HepG2 (cell line): ENCODE measurements around the gene GNAS. TPM values are rescaled to one million over a fixed set of nuclear protein-coding genes. Genes with fewer than 3 reads are reported as not detected.

Experiments
- ATAC-seq: fragments of 200-7000 bp; cut with Tn5 transposase; 3 replicates; pipeline ENCODE4 v1.9.1; 2020; ENCODE audit warnings: mild to moderate bottlenecking, moderate library complexity
- BruUV-seq: library from RNA; stranded (reverse); fragments of 400-500 nt; replicated peaks from 2 replicates; lab custom pipeline; 2021; lab: Mats Ljungman, UMichigan
- CTCF ChIA-PET: fragments of 300-600 bp; formaldehyde crosslinking; extraction: SDS; loops from one replicate; lab custom pipeline; 2021; ENCODE audit warnings: low total read pairs, inconsistent platforms, low intra/inter-chr PET ratio; lab: Yijun Ruan, JAX
- POLR2A ChIA-PET: fragments of 350-600 bp; sonication (Branson Sonifier 250); formaldehyde crosslinking; loops from one replicate; lab custom pipeline; 2020; ENCODE audit warnings: antibody characterized with exemption, inconsistent platforms; lab: Yijun Ruan, JAX
- DNase-seq: peaks from one replicate; pipeline ENCODE4 v3.0.0-alpha.2; 2015; ENCODE audit warnings: low spot score
- FAIRE-seq: peaks from 3 replicates; lab custom pipeline; 2011; peaks lifted over from hg19 to GRCh38; lab: Jason Lieb, UNC
- H2AFZ ChIP-seq: one replicate; pipeline ENCODE4 v1.6.1; 2011; ENCODE audit warnings: low read length, inconsistent platforms
- H3K27ac ChIP-seq: fragments of 300-600 bp; 3 replicates; pipeline ENCODE4 v1.8.0; 2011; ENCODE audit warnings: mixed run types, mild to moderate bottlenecking, mixed read lengths, low read length, inconsistent platforms; ENCODE audit not compliant: insufficient read depth; ENCODE audit errors: extremely low read length
- H3K27me3 ChIP-seq, 2 experiments: fragments of 200-600 bp in 1 of 2; 2 replicates in 1 of 2; 3 replicates in 1 of 2; pipeline versions ENCODE4 v1.6.0 to v1.8.0; 2011; ENCODE audit warnings: low read length in 2 of 2, mild to moderate bottlenecking in 2 of 2, moderate library complexity in 2 of 2, inconsistent platforms in 1 of 2; ENCODE audit not compliant: insufficient read depth in 2 of 2, control insufficient read depth in 1 of 2
- H3K36me3 ChIP-seq, 2 experiments: fragments of 200-600 bp in 1 of 2; replicated peaks in 1 of 2; 2 replicates in 1 of 2; 3 replicates in 1 of 2; pipeline versions ENCODE4 v1.5.1 to v1.8.0; 2011; ENCODE audit warnings: low read length in 2 of 2, inconsistent platforms in 1 of 2; ENCODE audit not compliant: insufficient read depth in 2 of 2, control insufficient read depth in 1 of 2
- H3K4me1 ChIP-seq: 2 replicates; pipeline ENCODE4 v1.5.1; 2012; ENCODE audit warnings: low read length, inconsistent platforms; ENCODE audit not compliant: insufficient read depth
- H3K4me2 ChIP-seq: 2 replicates; pipeline ENCODE4 v1.6.0; 2011; ENCODE audit warnings: low read depth, low read length, inconsistent platforms
- H3K4me3 ChIP-seq, 3 experiments: fragments of 200-600 bp in 1 of 3; sonication (generic), shearing (Covaris generic) in 1 of 3; replicated peaks in 1 of 3; 2 replicates each; pipeline ENCODE4 v1.5.1; 2011 to 2016; ENCODE audit warnings: low read length in 3 of 3, inconsistent platforms in 2 of 3, low read depth in 2 of 3, mild to moderate bottlenecking in 2 of 3, control low read depth in 1 of 3, mixed read lengths in 1 of 3; ENCODE audit not compliant: insufficient read depth in 1 of 3
- H3K79me2 ChIP-seq: one replicate; pipeline ENCODE4 v1.6.1; 2011; ENCODE audit warnings: low read length, inconsistent platforms; ENCODE audit not compliant: insufficient read depth
- H3K9ac ChIP-seq: 2 replicates; pipeline ENCODE4 v1.6.0; 2011; ENCODE audit warnings: mild to moderate bottlenecking, low read depth, low read length, inconsistent platforms; ENCODE audit not compliant: insufficient read depth
- H3K9me3 ChIP-seq: 2 replicates; pipeline ENCODE4 v1.5.1; 2012; ENCODE audit warnings: mild to moderate bottlenecking, low read length
- H4K20me1 ChIP-seq: 2 replicates; pipeline ENCODE4 v1.6.0; 2011; ENCODE audit warnings: inconsistent platforms, mild to moderate bottlenecking, low read length, moderate library complexity; ENCODE audit not compliant: insufficient read depth
- POLR2G ChIP-seq: fragments of 200-400 bp; formaldehyde crosslinking; IDR thresholded peaks from 2 replicates; pipeline ENCODE4 v1.6.1; 2018; ENCODE audit warnings: mild to moderate bottlenecking, low read depth, low read length, moderate library complexity
- RBM22 ChIP-seq: fragments of 200-400 bp; formaldehyde crosslinking; optimal IDR thresholded peaks from 2 replicates; pipeline ENCODE3; 2017; ENCODE audit warnings: mild to moderate bottlenecking, low read length, moderate library complexity
- RFX1 ChIP-seq: fragments of 450-650 bp; IDR thresholded peaks from 2 replicates; pipeline ENCODE4 v1.6.1; 2017
- RFX3 ChIP-seq: IDR thresholded peaks from 2 replicates; pipeline ENCODE4 v1.6.1; 2016; ENCODE audit warnings: missing biosample characterization, missing genetic modification reagents
- RFX5 ChIP-seq: IDR thresholded peaks from 2 replicates; pipeline ENCODE4 v1.6.1; 2011; ENCODE audit warnings: low read depth, low read length, improper control_type of control experiment
- ZNF460 ChIP-seq: sonication (generic); formaldehyde crosslinking; IDR thresholded peaks from 2 replicates; pipeline ENCODE4 v1.5.1; 2020; ENCODE audit warnings: missing genetic modification reagents, mild to moderate bottlenecking, borderline replicate concordance
- ZNF572 ChIP-seq: sonication (generic); formaldehyde crosslinking; IDR thresholded peaks from 2 replicates; pipeline ENCODE4 v1.5.1; 2020; ENCODE audit warnings: mild to moderate bottlenecking, missing genetic modification reagents
- ZNF652 ChIP-seq: IDR thresholded peaks from 2 replicates; pipeline ENCODE4 v1.6.1; 2016; ENCODE audit warnings: low read depth, borderline replicate concordance
- ZNF670 ChIP-seq: sonication (generic); formaldehyde crosslinking; IDR thresholded peaks from 2 replicates; pipeline ENCODE4 v1.8.0; 2022; ENCODE audit warnings: mild to moderate bottlenecking, missing genetic modification reagents, borderline replicate concordance
- WGBS: methylation state at CpG from one replicate; pipeline ENCODE4 v1.1.6; 2017; ENCODE audit warnings: low lambda C conversion rate; 5-methylcytosine and 5-hydroxymethylcytosine counted together
- in situ Hi-C: cut with HindIII; loops from 2 replicates; pipeline ENCODE4 v1.10.0; 2017; ENCODE audit warnings: low pct_unique_long_range_greater_than_20kb; ENCODE audit not compliant: extremely low pct_ligation_motif_present
- intact Hi-C: fragments of 100-400 bp; cut with micrococcal nuclease; formaldehyde crosslinking; loops from one replicate; pipeline ENCODE4 v1.10.0; 2022; ENCODE audit not compliant: unreplicated experiment
- polyA plus RNA-seq, 8 experiments: library from polyadenylated mRNA; depleted of rRNA in 3 of 8; stranded (reverse) in 7 of 8; unstranded in 1 of 8; fragments of >200 nt; fragmentation: Illumina TruSeq in 4 of 8; extraction: Trizol in 4 of 8; gene quantifications; 2 replicates each; pipeline versions ENCODE4 v1.2.1 to v1.2.3, GENCODE V29; 2011 to 2016; ENCODE audit warnings: low read depth in 4 of 8, missing spikeins in 1 of 8, mixed read lengths in 1 of 8; ENCODE audit not compliant: insufficient read depth in 1 of 8
- total RNA-seq, 5 experiments: library from RNA; depleted of rRNA; stranded (reverse); fragments of >200 nt; fragmentation: Illumina TruSeq; extraction: Trizol; gene quantifications; 2 replicates each; pipeline ENCODE4 v1.2.3, GENCODE V29; 2016; ENCODE audit warnings: low read depth in 1 of 5
- TF ChIP-seq, protein P1 (sequence below): sonication (generic); formaldehyde crosslinking; IDR thresholded peaks from 2 replicates; pipeline ENCODE4 v1.5.1; 2020; ENCODE audit warnings: missing genetic modification reagents, mild to moderate bottlenecking, borderline replicate concordance

Gene GNAS
- total and polyA plus RNA-seq, 2 of the 13 experiments (the other 11 are each of a cell fraction or from before 2014, with no cell fraction given) = 407 to 1,008 TPM

DNA sequence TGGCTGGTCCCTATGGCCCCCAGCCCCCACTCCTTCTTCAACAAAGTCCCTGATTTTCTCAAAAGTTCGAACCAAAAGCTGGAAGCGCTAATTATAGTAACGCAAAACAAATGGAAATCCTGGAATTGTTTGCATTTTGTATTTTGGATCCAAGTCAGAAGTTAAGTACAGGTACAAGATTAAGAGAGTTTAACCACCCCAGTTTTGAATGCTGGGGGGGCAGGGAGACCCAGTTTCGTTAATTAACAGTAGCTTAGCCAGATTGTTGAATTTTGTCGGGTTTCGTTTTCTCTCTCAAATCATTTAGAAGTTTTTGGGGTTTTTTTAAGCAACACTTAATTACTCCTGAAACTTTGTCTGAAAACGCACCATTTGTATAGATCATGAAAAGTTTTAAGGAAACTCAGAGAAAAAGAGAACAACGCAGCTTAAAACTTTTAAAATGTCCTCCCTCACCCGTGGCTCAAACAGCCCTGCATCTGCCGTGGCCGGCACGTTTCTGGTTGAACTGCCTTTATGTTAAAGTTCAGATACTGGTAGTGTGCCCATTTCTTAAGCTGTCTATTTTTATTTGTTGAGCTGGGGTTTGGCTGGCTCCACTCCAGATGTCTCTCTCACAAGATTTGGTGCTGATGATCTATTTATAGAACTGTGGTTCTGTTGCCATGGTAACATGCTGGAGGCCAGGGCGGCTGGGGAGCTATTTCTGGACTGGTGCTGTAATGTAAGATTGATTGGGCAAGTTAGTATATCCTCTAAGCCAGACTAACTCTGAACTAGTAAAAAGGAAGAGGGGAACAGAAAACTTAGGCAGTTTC is 55.0 kb downstream of the GNAS start:
- intact Hi-C loops = no loop called here
- H3K27me3 ChIP-seq = no peaks in the 10 kb centered on the region
- TF ChIP-seq ZNF572 = no peak
- peak; percentile 30; the same call in 1 of the 2 replicates for TF ChIP-seq POLR2G
- TF ChIP-seq RFX5 = peak; percentile 54; the same call in 1 of the 2 replicates
- TF ChIP-seq RBM22 = peak; percentile 30
- peak; percentile 72; the same call in 1 of the 2 replicates for TF ChIP-seq RFX1
- TF ChIP-seq RFX3 = 0 out of 2 replicates have a peak, but pooled peaks have one; percentile 40
- TF ChIP-seq, all 625 proteins: peak for 5
- peaks cover 6% of the 10 kb centered on the region for H3K79me2 ChIP-seq
- in situ Hi-C loops = no loop called here
- no peak overlapping the region for H3K4me3 ChIP-seq
- no peak overlapping the region for H2AFZ ChIP-seq
- H3K9me3 ChIP-seq = no peaks in the 10 kb centered on the region
- DNase-seq (peak; percentile 50), FAIRE-seq (no peak), ATAC-seq (no peak)
- 96% methylated on average over 13 of the region's 13 CpGs for WGBS
- ChIA-PET POLR2A (no interaction called here), CTCF (no interaction called here)
- no peak overlapping the region for H3K9ac ChIP-seq
- H3K4me1 ChIP-seq = no peaks in the 10 kb centered on the region
- no peak overlapping the region for H3K4me2 ChIP-seq
- no peak overlapping the region for H3K27ac ChIP-seq
- H4K20me1 ChIP-seq = peaks cover 36% of the 10 kb centered on the region
- peaks cover 63 to 85% of the 10 kb centered on the region in 2 experiments for H3K36me3 ChIP-seq
- BruUV-seq = TSS peak; percentile 1

DNA sequence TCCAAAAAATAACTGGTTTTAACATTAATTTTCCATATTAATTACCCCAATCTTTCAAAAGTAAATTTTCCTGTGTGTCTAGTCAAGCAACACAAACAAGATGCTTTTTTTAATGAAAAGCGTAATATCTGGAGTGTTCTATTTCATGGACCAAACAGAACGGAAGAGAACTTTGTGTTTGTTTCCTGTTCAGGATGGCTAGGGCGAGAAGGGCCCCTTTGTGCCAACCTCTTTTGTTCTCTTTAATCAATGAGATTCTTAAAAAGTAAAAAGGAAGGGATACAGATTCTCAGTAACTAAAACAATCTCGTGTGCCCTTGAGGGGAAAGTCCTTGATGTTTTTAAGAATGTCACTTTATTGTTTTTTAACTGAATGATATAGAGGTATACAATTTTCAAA is 55.7 kb downstream of the GNAS start:
- CTCF ChIA-PET = no interaction called here
- no peak overlapping the region for H2AFZ ChIP-seq
- peaks cover 31% of the 10 kb centered on the region for H4K20me1 ChIP-seq
- no peaks in the 10 kb centered on the region for H3K9me3 ChIP-seq
- no peaks in the 10 kb centered on the region for H3K4me1 ChIP-seq
- POLR2A ChIA-PET = no interaction called here
- intact Hi-C loops (no loop called here), in situ Hi-C loops (no loop called here)
- H3K27me3 ChIP-seq = no peaks in the 10 kb centered on the region
- no peak overlapping the region for H3K4me3 ChIP-seq
- H3K36me3 ChIP-seq = peaks cover 60 to 80% of the 10 kb centered on the region in 2 experiments
- ATAC-seq (no peak), DNase-seq (no peak), FAIRE-seq (no peak)
- H3K4me2 ChIP-seq = no peak overlapping the region
- H3K27ac ChIP-seq = no peak overlapping the region
- WGBS = 98% methylated on average over 4 of the region's 4 CpGs
- BruUV-seq = no TSS peak
- H3K79me2 ChIP-seq = peaks cover 2% of the 10 kb centered on the region
- H3K9ac ChIP-seq = no peak overlapping the region
- TF ChIP-seq, protein P1, sequence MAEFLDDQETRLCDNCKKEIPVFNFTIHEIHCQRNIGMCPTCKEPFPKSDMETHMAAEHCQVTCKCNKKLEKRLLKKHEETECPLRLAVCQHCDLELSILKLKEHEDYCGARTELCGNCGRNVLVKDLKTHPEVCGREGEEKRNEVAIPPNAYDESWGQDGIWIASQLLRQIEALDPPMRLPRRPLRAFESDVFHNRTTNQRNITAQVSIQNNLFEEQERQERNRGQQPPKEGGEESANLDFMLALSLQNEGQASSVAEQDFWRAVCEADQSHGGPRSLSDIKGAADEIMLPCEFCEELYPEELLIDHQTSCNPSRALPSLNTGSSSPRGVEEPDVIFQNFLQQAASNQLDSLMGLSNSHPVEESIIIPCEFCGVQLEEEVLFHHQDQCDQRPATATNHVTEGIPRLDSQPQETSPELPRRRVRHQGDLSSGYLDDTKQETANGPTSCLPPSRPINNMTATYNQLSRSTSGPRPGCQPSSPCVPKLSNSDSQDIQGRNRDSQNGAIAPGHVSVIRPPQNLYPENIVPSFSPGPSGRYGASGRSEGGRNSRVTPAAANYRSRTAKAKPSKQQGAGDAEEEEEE (CRISPR knock-in tag) = no peak
- TF ChIP-seq ZNF652 (CRISPR knock-in tag) (no peak), ZNF670 (CRISPR knock-in tag) (no peak), ZNF460 (CRISPR knock-in tag) (no peak)
